NCI-H526 (cell line): ENCODE results near the gene CELSR1.
"Not testable (repeated sequence)": the region's sequence is repeated elsewhere in the genome, so short reads cannot be mapped to it uniquely, and the experiment has no call there.

ENCODE experiments used
- DNase-seq, 2 experiments: peaks; one replicate each; lab custom pipeline; 2025; lab: John Stamatoyannopoulos, UW

The CELSR1 gene

GRCh38 chr22:46320166-46320710 is 217.2 kb downstream of the CELSR1 start:
- no peak for DNase-seq

- DNase-seq: no peak
These were observed 218.1 kb downstream of the CELSR1 start for GRCh38 chr22:46319319-46319718.

GRCh38 chr22:46318576-46318975 is 218.8 kb downstream of the CELSR1 start:
- no peak for DNase-seq

GRCh38 chr22:46317646-46318045 is 219.8 kb downstream of the CELSR1 start:
- DNase-seq: no peak

- DNase-seq: no peak
These were observed 221.4 kb downstream of the CELSR1 start for GRCh38 chr22:46315976-46316375.

- not testable (repeated sequence) for DNase-seq
These were observed 224.6 kb downstream of the CELSR1 start for GRCh38 chr22:46312848-46313247.

- DNase-seq: no peak
These were observed 225.4 kb downstream of the CELSR1 start for GRCh38 chr22:46312056-46312455.
